Stimulated activated CD4-positive, alpha-beta T cell treated with anti-CD3 and anti-CD28 coated beads, Interleukin-1b, Interleukin-23, amount 100 ng/mL, for 48 hours (primary cell): ENCODE results near the gene IL36B.

Experiments used
- DNase-seq: peaks from one replicate; pipeline ENCODE4 v3.0.0-alpha.2; 2020

The IL36B gene

GRCh38 chr2:113050921-113051895, 1.5 kb downstream of the IL36B start:
- DNase-seq = no peak

GRCh38 chr2:113046465-113046864, 6.2 kb downstream of the IL36B start:
- DNase-seq = no peak

GRCh38 chr2:113041871-113042270, 10.8 kb downstream of the IL36B start:
- DNase-seq = no peak

GRCh38 chr2:113039719-113040118, 12.9 kb downstream of the IL36B start:
- DNase-seq = no peak

DNA sequence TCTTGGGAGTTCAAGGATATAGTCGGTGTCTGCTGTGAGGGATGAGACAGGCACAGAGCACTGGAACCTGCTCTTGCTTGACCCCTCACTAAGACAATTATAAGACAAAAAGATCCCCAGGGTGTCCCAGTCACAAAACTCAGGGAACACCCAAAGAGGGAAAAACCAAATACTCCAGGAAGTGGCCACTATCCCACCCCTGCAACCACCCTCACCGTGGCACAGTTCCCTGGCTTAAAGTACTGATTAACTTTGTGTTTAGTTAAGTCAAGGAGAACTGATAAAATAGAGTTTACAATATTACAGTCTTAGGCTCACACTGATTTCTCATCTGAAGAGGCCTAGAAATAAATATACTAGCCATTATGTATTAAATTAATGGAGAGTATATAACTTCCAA, 13.5 kb downstream of the IL36B start:
- DNase-seq = no peak

DNA sequence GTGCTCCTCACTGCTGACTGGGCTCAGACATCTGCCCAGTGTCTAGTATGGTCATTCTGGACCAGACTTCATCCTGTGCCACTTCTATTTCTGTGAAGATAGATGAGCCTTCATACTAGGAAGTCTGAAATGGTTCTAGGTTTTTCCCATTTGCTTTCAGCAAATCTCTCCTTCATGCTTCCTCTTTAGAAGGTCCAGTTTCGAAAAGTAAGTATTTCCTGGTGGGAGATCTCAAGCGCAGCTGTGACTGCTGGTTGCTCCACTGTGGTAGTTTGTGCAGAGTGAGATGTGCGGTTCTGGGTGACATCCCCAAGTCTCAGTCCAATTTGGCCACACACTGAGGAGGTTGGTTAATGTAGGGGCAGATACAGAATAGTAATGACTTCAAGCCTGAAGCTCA, 14.4 kb downstream of the IL36B start:
- no peak for DNase-seq

- no peak for DNase-seq
Observed at GRCh38 chr2:113036763-113037162, 15.9 kb downstream of the IL36B start.

DNA sequence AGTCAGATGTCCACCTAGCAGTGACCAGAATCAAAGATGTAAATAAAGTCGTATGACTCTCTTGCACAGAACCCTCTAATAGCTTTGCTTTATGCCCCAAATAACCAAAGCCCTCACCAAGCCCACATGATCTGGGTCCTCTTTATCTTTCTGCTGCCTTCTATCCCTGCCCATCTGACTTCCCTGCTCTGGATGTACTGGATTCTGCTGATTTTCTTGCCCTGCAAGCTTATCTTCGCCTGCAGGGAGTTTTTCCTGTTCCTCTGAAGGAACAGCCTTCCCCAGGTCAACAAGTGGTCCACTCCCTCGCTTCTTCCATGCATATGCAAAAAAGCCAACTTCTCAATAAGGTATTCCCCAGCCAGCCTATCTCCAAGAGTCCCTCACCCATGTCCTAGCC, 18.7 kb downstream of the IL36B start:
- no peak for DNase-seq

DNA sequence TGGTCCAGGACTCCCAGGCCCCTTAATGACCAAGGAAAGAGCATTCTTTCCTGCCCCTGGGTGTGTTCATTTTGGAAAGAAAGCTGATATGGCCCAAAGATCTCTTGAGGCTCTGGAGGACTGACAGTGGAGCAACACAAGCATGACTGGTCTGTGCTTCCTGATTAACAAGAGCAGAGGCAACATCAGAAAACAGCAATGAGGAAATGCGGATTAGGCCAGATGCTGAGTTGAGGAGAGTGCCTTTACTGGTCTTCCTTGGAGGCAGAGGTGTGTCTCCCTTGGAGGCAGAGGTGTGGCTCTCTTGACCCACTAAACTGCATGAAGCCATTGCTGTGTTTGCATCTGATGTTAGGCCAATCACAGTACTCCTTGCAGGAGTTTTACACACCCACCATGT, 19.9 kb downstream of the IL36B start:
- no peak for DNase-seq

DNA sequence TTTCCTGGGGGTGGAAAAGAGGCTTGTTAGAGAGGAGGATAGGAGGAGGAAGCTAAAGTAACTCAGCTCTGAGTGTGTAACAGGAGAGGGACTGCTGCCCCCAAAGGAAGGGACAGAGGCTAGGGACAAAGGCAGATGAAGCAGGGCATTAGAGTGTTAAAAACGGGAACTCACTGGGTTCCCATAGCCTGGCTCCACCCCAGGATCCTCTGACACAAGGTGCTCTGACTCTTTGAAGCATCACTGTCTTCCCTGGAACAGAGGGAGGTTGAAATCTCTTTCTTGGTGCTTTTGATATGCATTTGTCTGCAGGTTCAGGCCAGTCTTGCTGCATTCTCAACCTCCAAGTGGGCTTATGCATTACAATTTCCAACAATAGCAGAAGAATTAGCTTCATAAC, 24.6 kb downstream of the IL36B start:
- DNase-seq = no peak

DNA sequence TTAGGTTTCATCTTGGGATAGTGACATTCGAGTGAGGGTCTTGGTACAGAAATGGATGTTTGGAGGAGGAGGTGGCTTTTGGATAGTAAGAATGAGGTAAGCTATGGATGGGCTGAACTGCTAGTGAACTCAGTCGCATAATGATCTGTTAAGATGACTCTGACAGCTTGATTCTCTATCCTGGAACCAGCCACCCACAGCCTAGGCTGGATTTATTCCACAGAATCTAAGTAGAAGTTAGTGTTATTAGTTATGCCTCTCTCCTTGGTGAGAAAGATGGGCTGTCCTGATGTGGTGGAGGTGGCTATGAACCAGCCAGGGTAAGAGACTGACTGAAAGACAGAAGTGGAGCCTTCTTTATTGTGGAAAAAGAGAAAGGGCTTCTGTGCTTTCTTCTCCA, 25.0 kb downstream of the IL36B start:
- no peak for DNase-seq

DNA sequence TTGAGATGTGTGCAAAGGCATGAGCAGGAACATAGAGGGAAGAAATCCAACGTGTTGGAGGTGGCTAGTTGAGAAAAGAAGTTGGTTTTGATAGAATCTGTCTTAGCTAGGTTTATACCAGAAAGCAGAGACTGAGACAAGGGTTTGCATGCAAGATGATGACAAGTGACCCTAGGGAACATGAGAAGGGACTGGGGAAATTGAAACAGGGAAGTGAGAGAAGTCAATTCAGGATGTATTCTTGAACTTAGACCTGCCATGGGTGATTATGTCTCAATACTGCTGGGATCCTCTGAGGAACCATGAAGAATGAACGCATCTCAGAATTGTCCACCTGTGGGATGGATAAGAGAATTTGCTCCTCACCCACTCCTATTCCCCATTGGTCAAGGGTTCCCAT, 26.9 kb downstream of the IL36B start:
- DNase-seq = no peak

- DNase-seq = no peak
Observed at GRCh38 chr2:113024764-113025163, 27.9 kb downstream of the IL36B start.

DNA sequence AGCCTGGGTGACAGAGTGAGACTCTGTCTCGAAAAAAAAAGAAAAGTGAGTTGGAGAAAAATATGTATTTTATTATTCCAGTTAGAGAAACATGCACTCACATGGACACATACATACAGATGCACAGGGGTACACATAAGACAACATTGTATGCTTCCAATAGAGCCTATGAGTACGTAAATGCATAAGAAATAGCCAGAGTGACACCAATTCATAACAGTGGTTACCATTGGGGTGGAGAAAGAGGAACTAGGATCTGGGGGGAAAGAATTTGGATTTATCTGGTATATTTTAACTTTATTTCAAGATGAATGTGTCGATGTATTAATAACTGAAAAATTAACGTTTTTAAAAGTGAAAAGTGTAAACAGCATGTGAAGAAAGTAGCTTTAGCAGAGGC, 31.4 kb downstream of the IL36B start:
- no peak for DNase-seq

GRCh38 chr2:113018509-113018908, 34.2 kb downstream of the IL36B start:
- DNase-seq = no peak

- no peak for DNase-seq
Observed at GRCh38 chr2:113015655-113016054, 37.0 kb downstream of the IL36B start.

- DNase-seq = no peak
Observed at GRCh38 chr2:113015042-113015441, 37.6 kb downstream of the IL36B start.

- no peak for DNase-seq
Observed at GRCh38 chr2:113014067-113014466, 38.6 kb downstream of the IL36B start.

GRCh38 chr2:113013336-113013661, 39.4 kb downstream of the IL36B start:
- no peak for DNase-seq

GRCh38 chr2:113012436-113013335, 40.0 kb downstream of the IL36B start:
- no peak for DNase-seq

DNA sequence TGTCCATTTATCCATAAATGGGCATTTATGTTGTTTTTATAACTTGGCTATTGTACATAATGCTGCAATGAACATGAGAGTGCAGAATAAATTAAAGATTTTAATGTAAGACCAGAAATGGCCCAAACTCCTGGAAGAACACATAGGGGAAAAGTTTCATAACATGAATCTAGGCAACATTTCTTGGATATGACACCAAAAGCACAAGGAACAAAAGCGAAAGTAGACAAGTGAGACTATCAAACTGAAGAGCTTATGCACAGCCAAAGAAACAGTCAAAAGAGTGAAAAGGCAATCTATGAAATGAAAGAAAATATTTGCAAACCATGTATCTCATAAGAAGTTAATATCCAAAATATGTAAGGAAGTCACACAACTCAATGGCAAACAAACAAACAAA, 41.6 kb downstream of the IL36B start:
- no peak for DNase-seq

- DNase-seq = no peak
Observed at GRCh38 chr2:113010088-113010487, 42.6 kb downstream of the IL36B start.

GRCh38 chr2:113009622-113010021, 43.0 kb downstream of the IL36B start:
- DNase-seq = no peak

GRCh38 chr2:113007250-113007649, 45.4 kb downstream of the IL36B start:
- no peak for DNase-seq
